ENCODE results near the gene CDCP1.
A peak's percentile ranks its signal among the peaks of the same experiment; 100 is the strongest.
"Not testable (repeated sequence)": the region's sequence is repeated elsewhere in the genome, so short reads cannot be mapped to it uniquely, and the experiment has no call there.

The CDCP1 gene

GRCh38 chr3:45170096-45170495, 23.9 kb upstream of the CDCP1 start:
- peak; percentile 36 for DNase-seq (ENCODE audit: low spot score)

GRCh38 chr3:45169125-45169904, 23.1 kb upstream of the CDCP1 start:
- DNase-seq (ENCODE audit: low spot score) = no peak

- no peak for DNase-seq (ENCODE audit: low spot score)
Measured at GRCh38 chr3:45168451-45168850, 22.3 kb upstream of the CDCP1 start.

- peak; percentile 93 for DNase-seq (ENCODE audit: low spot score)
Measured at GRCh38 chr3:45167011-45167911, 21.1 kb upstream of the CDCP1 start.

- DNase-seq (ENCODE audit: low spot score) = no peak
Measured at GRCh38 chr3:45166321-45166879, 20.2 kb upstream of the CDCP1 start.

- no peak for DNase-seq (ENCODE audit: low spot score)
Measured at GRCh38 chr3:45165497-45166283, 19.5 kb upstream of the CDCP1 start.

- no peak for DNase-seq (ENCODE audit: low spot score)
Measured at GRCh38 chr3:45164056-45164455, 17.9 kb upstream of the CDCP1 start.

GRCh38 chr3:45163481-45163880, 17.3 kb upstream of the CDCP1 start:
- no peak for DNase-seq (ENCODE audit: low spot score)

GRCh38 chr3:45154641-45155147, 8.5 kb upstream of the CDCP1 start:
- no peak for DNase-seq (ENCODE audit: low spot score)

GRCh38 chr3:45153658-45154437, 7.7 kb upstream of the CDCP1 start:
- peak; percentile 74 for DNase-seq (ENCODE audit: low spot score)

GRCh38 chr3:45152307-45152706, 6.1 kb upstream of the CDCP1 start:
- DNase-seq (ENCODE audit: low spot score) = no peak

- DNase-seq (ENCODE audit: low spot score) = no peak
Measured at GRCh38 chr3:45151100-45151499, 4.9 kb upstream of the CDCP1 start.

- DNase-seq (ENCODE audit: low spot score) = no peak
Measured at GRCh38 chr3:45148921-45149320, 2.7 kb upstream of the CDCP1 start.

- DNase-seq (ENCODE audit: low spot score) = no peak
Measured at GRCh38 chr3:45145223-45145622, 955 bp downstream of the CDCP1 start.

- DNase-seq (ENCODE audit: low spot score) = no peak
Measured at GRCh38 chr3:45143673-45144671, 2.2 kb downstream of the CDCP1 start.

- DNase-seq (ENCODE audit: low spot score) = not testable (repeated sequence)
Measured at GRCh38 chr3:45140770-45141155, 5.4 kb downstream of the CDCP1 start.

GRCh38 chr3:45140141-45140769, 5.9 kb downstream of the CDCP1 start:
- DNase-seq (ENCODE audit: low spot score) = no peak

- peak; percentile 27 for DNase-seq (ENCODE audit: low spot score)
Measured at GRCh38 chr3:45139372-45140140, 6.6 kb downstream of the CDCP1 start.
